Activated naive CD4-positive, alpha-beta T cell treated with anti-CD3 and anti-CD28 coated beads, Interleukin-2, amount 50 U/mL, for 24 hours (primary cell): ENCODE measurements around the gene SYT1.

Experiments used
- H3K27ac Mint-ChIP-seq: one replicate; pipeline ENCODE4 v1.8.0; 2021; ENCODE audit warnings: mild to moderate bottlenecking, mixed read lengths
- H3K27me3 Mint-ChIP-seq: one replicate; pipeline ENCODE4 v1.8.0; 2021; ENCODE audit warnings: mixed read lengths
- H3K36me3 Mint-ChIP-seq: one replicate; pipeline ENCODE4 v1.8.0; 2021; ENCODE audit warnings: mixed read lengths
- H3K4me1 Mint-ChIP-seq: one replicate; pipeline ENCODE4 v1.8.0; 2021; ENCODE audit warnings: mixed read lengths
- H3K4me3 Mint-ChIP-seq: one replicate; pipeline ENCODE4 v1.8.0; 2021; ENCODE audit warnings: mild to moderate bottlenecking, mixed read lengths
- H3K9me3 Mint-ChIP-seq: one replicate; pipeline ENCODE4 v1.8.0; 2021; ENCODE audit warnings: mixed read lengths

SYT1 gene

DNA sequence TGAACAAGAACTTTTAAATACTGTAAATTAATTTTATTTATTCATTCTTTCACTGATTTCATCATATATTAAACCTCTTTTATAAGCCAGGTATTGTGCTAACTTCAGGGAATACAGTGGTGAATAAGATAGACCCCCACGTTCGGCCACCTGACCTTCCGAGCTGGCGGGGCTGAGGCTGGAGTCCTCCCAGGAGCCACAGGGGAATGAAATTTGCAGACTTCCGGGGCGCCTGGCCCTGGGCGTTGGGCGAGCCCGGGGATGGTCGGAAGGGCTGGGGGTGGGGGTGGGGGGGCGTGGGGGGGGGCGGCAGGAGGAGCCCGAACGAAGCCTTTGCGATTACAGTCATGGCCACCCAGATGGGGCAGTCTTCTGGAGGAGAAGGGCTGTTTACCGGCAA is 442.8 kb downstream of the SYT1 start:
- Mint-ChIP-seq H3K9me3 (no peaks in the 10 kb centered on the region), H3K27ac (no peak overlapping the region), H3K36me3 (no peaks in the 10 kb centered on the region), H3K4me3 (no peak overlapping the region), H3K27me3 (no peaks in the 10 kb centered on the region), H3K4me1 (no peaks in the 10 kb centered on the region)

DNA sequence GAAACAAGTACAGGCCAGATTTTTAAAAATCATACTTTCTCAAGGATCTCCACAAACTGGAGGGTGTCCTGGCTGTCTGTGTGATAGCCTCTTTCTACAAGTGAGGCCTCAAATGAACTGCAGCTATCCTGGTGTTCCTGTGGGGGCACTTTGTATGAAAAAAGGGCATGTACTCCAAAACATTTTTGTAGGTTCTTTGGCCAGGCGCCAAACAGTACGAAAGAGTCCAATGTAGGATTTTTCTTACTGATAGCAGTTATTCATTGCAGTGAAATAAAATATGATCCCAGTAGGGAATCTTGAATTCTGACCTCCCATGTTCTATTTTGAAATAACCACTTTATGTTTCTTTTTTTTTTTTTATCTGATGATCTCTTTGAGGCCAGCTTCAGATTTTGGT is 444.5 kb downstream of the SYT1 start:
- Mint-ChIP-seq H3K27me3 (no peaks in the 10 kb centered on the region), H3K27ac (no peak overlapping the region), H3K36me3 (no peaks in the 10 kb centered on the region), H3K4me1 (no peaks in the 10 kb centered on the region), H3K9me3 (no peaks in the 10 kb centered on the region), H3K4me3 (no peak overlapping the region)

DNA sequence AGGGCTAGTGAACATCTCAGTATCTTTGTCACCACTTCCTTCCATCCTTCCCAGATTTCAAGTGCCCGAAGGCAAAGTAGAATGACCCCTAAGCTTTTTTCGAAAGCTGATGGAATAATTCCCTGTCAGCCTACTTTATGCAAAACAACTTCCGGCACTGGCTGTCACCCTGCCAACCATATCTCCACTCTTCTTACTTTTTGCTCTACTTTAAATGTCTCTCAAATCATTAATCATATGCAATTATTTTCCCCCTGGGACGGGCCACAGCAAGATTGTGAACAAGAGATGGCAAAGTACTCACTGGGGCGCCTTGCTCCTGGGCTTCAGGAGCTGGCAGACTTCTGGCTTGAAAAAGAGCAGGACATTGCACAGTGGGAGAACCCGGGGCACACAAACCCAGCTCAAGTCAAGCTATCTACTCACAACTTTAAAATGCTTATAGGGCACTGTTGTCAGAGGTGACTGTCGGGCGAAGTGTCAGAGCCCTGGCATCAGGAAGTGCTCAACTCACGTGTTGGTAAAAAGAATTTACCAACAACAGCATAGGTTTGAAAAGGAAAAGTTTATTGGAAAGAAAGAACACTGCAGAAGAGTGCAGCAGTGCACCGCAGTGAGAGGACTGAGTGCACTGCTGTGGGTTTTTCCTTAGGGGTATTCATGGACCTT is 452.7 kb downstream of the SYT1 start:
- no peak overlapping the region for H3K4me3 Mint-ChIP-seq
- H3K27ac Mint-ChIP-seq = no peak overlapping the region
- H3K4me1 Mint-ChIP-seq = no peaks in the 10 kb centered on the region
- H3K36me3 Mint-ChIP-seq = no peaks in the 10 kb centered on the region
- no peaks in the 10 kb centered on the region for H3K27me3 Mint-ChIP-seq
- H3K9me3 Mint-ChIP-seq = peaks cover 10% of the 10 kb centered on the region

DNA sequence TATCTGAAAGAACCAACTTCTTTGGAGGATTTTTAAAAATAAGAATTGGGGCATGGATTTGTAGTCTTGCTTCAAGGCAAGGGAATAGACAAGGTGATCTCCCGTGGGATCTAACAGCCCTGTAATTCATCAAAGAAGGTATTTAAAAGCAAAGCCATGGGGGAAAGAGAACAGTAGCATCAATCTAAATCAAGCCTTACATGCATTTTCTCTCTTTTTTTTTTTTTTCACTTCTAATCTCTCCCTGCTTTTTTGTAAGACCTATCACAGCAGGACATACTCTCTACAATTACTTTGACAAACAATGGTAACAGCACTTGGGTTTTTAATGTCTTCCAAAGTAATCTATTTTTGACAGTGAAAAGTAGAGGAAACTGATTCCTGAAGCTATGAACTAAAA is 458.3 kb downstream of the SYT1 start:
- Mint-ChIP-seq H3K4me3 (no peak overlapping the region), H3K4me1 (no peaks in the 10 kb centered on the region), H3K27ac (no peak overlapping the region), H3K9me3 (peaks cover 12% of the 10 kb centered on the region), H3K27me3 (no peaks in the 10 kb centered on the region), H3K36me3 (no peaks in the 10 kb centered on the region)

DNA sequence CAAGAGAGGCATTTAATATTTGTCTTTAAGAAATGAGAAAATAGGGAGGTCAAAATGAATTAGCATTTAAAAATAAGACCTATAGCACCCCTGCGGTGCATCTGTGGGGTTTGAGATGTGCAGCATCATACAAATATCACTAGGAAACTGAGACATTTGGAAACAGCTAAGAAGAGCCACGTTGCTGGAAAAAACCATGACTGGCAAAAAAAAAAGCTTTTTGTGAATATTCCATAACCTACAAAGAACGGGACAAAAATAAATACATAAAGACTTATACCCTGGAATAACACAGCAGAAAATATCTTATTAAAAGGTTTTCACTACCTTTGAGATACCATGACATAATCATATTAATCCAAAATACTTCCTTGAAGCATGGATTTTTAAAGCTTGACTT is 460.0 kb downstream of the SYT1 start:
- Mint-ChIP-seq H3K4me1 (no peaks in the 10 kb centered on the region), H3K27me3 (no peaks in the 10 kb centered on the region), H3K4me3 (no peak overlapping the region), H3K27ac (no peak overlapping the region), H3K9me3 (peaks cover 9% of the 10 kb centered on the region), H3K36me3 (no peaks in the 10 kb centered on the region)

DNA sequence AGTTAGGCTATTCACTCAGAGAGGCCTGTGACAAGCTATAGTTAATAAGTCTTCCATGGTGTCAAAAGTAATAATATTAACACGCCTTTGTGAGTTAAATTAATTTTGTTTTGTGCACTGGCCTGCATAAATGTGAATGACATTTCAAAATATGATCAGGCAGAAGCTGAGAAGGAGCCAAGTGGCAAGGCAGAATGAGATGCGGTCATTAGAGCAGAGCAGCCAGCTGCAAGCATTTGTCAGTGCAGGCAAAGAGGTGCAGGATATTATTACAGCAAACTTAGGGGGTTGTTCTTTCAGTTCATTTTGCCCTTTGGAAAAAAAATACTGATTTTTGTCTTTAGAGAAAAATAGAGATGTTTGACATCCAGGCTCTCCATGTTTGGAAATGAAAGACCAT is 461.6 kb downstream of the SYT1 start:
- no peak overlapping the region for H3K4me3 Mint-ChIP-seq
- no peaks in the 10 kb centered on the region for H3K27me3 Mint-ChIP-seq
- H3K4me1 Mint-ChIP-seq = no peaks in the 10 kb centered on the region
- peaks cover 6% of the 10 kb centered on the region for H3K9me3 Mint-ChIP-seq
- H3K36me3 Mint-ChIP-seq = no peaks in the 10 kb centered on the region
- H3K27ac Mint-ChIP-seq = no peak overlapping the region

DNA sequence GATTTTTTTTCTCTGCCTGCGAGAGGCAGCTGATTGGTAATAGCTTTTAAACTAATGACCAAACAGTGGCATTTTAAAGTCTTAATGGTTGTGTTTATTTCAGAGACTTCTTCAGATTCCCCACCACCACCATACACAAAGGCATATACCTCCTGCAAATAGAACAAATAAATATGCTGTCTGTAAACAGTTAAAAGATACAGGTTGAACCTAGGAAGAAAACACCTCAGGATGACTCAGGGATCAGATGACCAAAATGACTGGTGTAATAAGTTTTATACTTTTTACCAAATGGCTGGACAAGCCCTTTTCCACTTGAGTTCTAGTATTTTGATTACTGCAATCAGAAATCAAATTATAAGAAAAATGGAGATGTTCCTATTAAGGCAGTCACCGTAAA is 462.1 kb downstream of the SYT1 start:
- no peak overlapping the region for H3K4me3 Mint-ChIP-seq
- H3K27me3 Mint-ChIP-seq = no peaks in the 10 kb centered on the region
- no peak overlapping the region for H3K27ac Mint-ChIP-seq
- H3K36me3 Mint-ChIP-seq = no peaks in the 10 kb centered on the region
- H3K9me3 Mint-ChIP-seq = peaks cover 6% of the 10 kb centered on the region
- no peaks in the 10 kb centered on the region for H3K4me1 Mint-ChIP-seq

DNA sequence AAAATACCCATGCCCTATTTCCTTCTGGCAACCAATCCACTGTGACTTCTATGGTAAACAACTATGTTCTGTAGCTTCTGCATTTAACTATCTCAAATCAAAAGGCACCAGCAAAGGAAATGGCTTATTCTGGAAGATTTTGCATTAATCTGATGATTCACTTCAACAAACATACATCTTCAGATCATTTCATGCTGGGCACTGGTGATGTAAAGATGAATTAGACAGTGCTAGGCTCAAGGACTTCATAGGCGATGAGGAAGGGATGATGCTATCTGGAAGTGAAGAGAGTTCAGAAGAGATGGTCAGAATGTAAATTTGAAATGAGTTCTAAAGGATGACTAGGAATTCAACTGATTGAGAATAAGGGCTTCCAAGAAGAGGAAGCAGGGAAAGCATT is 462.9 kb downstream of the SYT1 start:
- H3K9me3 Mint-ChIP-seq = peaks cover 6% of the 10 kb centered on the region
- no peaks in the 10 kb centered on the region for H3K36me3 Mint-ChIP-seq
- no peak overlapping the region for H3K4me3 Mint-ChIP-seq
- no peaks in the 10 kb centered on the region for H3K4me1 Mint-ChIP-seq
- H3K27ac Mint-ChIP-seq = no peak overlapping the region
- H3K27me3 Mint-ChIP-seq = no peaks in the 10 kb centered on the region

DNA sequence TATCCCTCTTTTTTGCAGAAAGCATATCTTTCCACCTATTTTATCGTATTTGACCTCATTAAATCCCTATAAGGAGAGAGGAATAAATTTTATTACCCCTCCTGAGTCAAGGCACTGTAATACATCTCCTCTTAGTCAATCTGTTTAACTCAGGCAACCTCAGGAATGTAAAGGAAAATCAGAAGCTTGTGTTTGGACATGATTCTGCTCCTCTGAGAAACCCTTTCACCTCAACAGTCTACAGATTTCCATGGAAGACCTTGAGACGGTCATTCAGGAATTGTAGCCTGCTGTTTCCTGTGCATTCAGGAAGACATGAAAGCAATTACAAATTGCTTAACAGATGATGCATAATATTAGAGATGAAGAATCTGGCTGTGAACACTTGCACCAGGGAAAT is 465.4 kb downstream of the SYT1 start:
- no peaks in the 10 kb centered on the region for H3K36me3 Mint-ChIP-seq
- H3K4me1 Mint-ChIP-seq = no peaks in the 10 kb centered on the region
- no peak overlapping the region for H3K27ac Mint-ChIP-seq
- H3K27me3 Mint-ChIP-seq = no peaks in the 10 kb centered on the region
- no peak overlapping the region for H3K4me3 Mint-ChIP-seq
- no peaks in the 10 kb centered on the region for H3K9me3 Mint-ChIP-seq

DNA sequence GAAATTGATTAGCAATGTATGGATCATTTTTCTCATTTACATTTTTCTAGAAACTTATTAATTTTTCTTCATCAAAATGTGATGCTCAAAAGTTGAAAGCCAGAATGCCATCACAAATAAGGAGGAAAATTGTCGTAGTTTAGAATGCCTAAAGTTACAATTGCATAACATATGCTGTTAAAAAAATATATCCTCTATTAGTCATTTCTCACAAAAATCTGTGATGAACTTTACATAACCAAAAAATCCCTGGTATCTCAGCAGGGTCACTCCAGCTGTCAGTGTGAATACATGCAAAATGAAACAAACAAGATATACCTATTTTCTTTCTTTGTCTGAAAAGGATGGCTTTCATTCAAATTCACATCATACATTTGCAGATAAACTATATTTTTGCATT is 467.3 kb downstream of the SYT1 start:
- Mint-ChIP-seq H3K4me1 (no peaks in the 10 kb centered on the region), H3K4me3 (no peak overlapping the region), H3K27me3 (no peaks in the 10 kb centered on the region), H3K27ac (no peak overlapping the region), H3K36me3 (no peaks in the 10 kb centered on the region), H3K9me3 (no peaks in the 10 kb centered on the region)

DNA sequence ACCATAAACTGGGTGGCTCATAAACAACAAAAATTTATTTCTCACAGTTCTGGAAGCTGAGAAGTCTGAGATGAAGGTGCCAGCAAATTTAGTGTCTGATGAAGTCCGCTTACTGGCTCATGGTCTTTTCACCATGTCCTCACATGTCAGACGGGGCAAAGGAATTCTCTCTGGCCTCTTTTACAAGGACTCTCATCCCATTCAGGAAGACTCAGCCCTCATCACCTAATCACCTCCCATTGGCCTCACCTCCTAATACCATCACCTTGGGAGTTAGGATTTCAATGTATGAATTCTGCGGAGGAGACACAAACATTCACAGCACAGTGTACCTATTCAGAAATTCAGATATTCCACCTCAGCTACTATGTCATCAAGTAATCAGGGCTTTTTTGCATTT is 468.6 kb downstream of the SYT1 start:
- Mint-ChIP-seq H3K9me3 (no peaks in the 10 kb centered on the region), H3K27ac (no peak overlapping the region), H3K27me3 (no peaks in the 10 kb centered on the region), H3K36me3 (no peaks in the 10 kb centered on the region), H3K4me1 (no peaks in the 10 kb centered on the region), H3K4me3 (no peak overlapping the region)

DNA sequence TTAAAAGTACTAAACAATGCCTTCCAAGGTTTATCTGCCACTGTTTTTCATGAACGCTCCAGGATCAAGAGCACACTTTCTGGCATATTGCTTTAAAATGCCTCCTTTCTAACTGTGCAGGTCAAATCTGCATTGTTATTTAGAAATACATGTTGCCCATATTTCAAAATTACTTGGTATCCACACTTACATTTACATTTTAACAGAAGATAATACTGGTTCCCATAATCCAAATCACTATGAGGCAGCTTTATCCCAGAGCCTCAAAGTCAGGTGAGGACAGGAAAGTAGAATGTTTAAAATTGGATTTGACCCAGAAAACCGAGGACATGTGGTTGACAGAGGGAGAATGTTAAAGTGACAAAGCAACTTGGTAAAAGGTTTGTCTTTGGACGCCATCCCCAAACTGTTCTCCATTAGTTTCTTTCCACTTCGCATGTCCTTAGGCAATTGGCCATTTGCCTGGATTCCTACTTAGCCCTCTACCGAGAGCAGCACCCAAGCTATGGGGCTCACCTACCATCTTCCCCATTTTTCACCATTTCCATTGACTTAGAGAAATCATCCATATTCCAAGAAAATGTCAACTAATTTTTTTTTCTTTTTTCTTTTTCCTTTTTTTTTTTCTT is 473.2 kb downstream of the SYT1 start:
- Mint-ChIP-seq H3K27me3 (no peaks in the 10 kb centered on the region), H3K9me3 (no peaks in the 10 kb centered on the region), H3K36me3 (no peaks in the 10 kb centered on the region), H3K4me3 (no peak overlapping the region), H3K4me1 (no peaks in the 10 kb centered on the region), H3K27ac (no peak overlapping the region)

DNA sequence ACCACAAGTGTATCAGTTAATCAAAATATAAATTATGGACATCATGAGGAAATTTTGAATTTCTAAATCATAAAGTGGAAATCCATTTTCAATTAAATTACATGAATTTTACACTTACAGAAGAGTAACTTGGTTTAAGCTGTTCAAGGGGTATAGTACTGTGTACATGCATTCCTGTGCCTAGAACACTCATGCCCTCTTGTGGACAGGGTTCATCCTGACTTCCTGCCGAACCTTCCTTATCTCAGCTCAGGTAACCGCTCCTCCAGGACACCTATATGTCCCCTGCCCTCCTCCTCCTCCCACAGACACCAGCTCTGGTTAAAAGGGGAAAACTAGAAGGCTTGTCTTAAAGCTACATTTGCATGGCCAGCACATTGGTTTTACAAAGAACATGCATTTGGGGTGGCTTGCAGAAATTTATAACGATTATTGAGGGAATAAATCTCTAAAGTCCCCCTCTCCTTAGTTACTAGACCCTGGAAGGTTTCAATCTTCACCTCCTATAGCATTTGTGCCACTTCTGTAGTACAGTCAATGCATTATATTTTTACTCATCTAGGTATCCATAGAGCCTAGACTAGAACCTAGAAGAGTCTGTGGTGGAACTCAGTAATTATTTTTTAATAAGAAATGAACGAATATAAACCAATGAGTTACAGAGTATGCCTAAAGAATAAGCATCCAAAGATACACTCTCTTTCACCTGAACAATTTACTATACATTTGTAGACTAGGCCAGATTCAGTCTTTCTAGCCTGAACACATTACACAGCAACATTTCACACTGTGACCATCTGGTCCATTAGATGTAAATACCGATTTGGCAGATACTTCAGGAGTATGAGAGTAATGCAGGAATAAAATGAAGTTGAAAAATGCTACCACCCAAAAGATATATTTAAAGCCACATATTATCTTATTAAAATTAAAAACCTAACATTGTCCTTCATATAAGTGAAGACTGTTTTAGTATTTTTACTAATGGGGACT is 480.6 kb downstream of the SYT1 start:
- no peak overlapping the region for H3K27ac Mint-ChIP-seq
- H3K9me3 Mint-ChIP-seq = no peaks in the 10 kb centered on the region
- H3K27me3 Mint-ChIP-seq = no peaks in the 10 kb centered on the region
- H3K36me3 Mint-ChIP-seq = no peaks in the 10 kb centered on the region
- no peak overlapping the region for H3K4me3 Mint-ChIP-seq
- no peaks in the 10 kb centered on the region for H3K4me1 Mint-ChIP-seq

DNA sequence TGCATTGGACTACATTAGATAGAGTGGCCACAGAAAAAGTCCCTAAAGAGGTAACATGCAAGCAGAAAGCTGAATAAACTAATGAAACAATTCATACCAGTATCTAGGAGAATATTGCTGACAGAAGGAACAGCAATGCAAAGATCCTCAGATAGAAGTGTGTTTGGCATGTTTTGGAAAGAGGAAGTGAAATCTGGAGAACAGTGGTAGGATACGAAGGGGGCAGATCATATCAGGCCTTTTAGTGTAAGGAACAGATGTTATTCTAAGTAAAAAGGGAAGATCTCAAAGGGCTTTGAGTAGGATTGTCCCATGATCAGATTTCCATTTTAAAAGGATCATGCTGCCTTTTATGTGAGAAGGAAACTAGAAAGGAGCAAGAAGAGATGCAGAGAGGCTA is 483.3 kb downstream of the SYT1 start:
- Mint-ChIP-seq H3K36me3 (no peaks in the 10 kb centered on the region), H3K27ac (no peak overlapping the region), H3K4me3 (no peak overlapping the region), H3K27me3 (no peaks in the 10 kb centered on the region), H3K4me1 (no peaks in the 10 kb centered on the region), H3K9me3 (no peaks in the 10 kb centered on the region)

DNA sequence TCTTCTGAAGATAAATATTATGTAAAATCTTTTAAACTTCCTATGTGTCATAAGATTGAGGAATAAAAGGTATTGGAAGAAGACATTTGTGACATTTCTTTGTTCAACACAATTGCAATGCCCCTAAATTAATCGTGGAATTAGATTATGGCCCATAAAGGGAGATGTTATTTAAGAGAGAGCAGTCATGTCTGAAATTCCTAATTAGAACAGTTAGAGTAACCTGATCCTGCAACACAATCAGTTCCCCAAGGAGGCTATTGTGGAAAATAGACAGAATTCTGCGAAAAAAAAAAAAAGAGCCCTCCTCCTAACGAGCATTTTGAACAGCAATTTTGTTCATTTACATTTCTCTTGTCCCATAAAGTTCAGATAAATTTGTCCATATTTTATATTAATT is 486.7 kb downstream of the SYT1 start:
- H3K36me3 Mint-ChIP-seq = no peaks in the 10 kb centered on the region
- H3K9me3 Mint-ChIP-seq = no peaks in the 10 kb centered on the region
- no peaks in the 10 kb centered on the region for H3K27me3 Mint-ChIP-seq
- H3K4me3 Mint-ChIP-seq = no peak overlapping the region
- H3K4me1 Mint-ChIP-seq = no peaks in the 10 kb centered on the region
- no peak overlapping the region for H3K27ac Mint-ChIP-seq

DNA sequence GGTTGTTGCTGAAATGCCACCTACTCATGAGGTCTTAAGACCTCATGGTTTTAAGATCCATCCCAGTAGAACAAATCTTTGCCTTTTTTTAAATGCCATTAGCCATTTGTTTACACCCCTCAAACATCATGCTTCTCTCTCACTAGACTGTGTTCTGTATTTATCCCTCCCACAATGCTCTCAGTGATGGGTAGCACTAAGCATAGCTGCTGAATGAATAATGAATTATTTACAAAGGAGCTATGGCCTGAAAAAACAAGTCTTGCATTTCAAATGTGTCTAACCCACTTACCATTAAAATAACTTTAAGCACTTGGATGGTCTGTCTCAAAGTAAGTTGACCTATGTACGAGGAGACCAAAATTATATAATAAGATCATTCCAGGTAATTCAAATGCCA is 491.6 kb downstream of the SYT1 start:
- no peaks in the 10 kb centered on the region for H3K4me1 Mint-ChIP-seq
- no peak overlapping the region for H3K27ac Mint-ChIP-seq
- H3K9me3 Mint-ChIP-seq = no peaks in the 10 kb centered on the region
- H3K36me3 Mint-ChIP-seq = no peaks in the 10 kb centered on the region
- H3K27me3 Mint-ChIP-seq = no peaks in the 10 kb centered on the region
- H3K4me3 Mint-ChIP-seq = no peak overlapping the region
